K562 (cell line): ENCODE measurements around the gene NAA40. TPM values are rescaled to one million over a fixed set of nuclear protein-coding genes. Genes with fewer than 3 reads are reported as not detected.

ENCODE experiments used
- KLF1 ChIP-seq: fragments of 450-650 bp; IDR thresholded peaks from 2 replicates; pipeline ENCODE4 v1.6.1; 2016; ENCODE audit warnings: missing genetic modification characterization, missing compliant biosample characterization
- polyA plus RNA-seq, 8 experiments: library from polyadenylated mRNA; depleted of rRNA in 4 of 8; stranded (reverse) in 5 of 8; unstranded in 3 of 8; fragments of >200 nt; fragmentation: Nextera tagmentation in 2 of 8; fragmentation: Illumina TruSeq in 1 of 8; extraction: Ambion mirVana in 2 of 8; extraction: Trizol in 1 of 8; gene quantifications; 2 replicates each; pipeline versions ENCODE4 v1.2.1 to v1.2.3, GENCODE V29; 2011 to 2014; ENCODE audit warnings: inconsistent platforms in 1 of 8, missing spikeins in 1 of 8
- total RNA-seq, 7 experiments: library from RNA; depleted of rRNA in 6 of 7; stranded (reverse); fragments of >200 nt in 6 of 7; fragmentation: Illumina TruSeq in 2 of 7; extraction: Trizol in 2 of 7; gene quantifications; 2 replicates each; pipeline versions ENCODE4 v1.2.1 to v1.2.3, GENCODE V29; 2011 to 2021; ENCODE audit warnings: low replicate concordance in 1 of 7
- TF ChIP-seq, protein P1 (sequence below): fragments of 250-450 bp; sonication (Bioruptor Pico); IDR thresholded peaks from 2 replicates; pipeline ENCODE4 v1.4.0; 2020; ENCODE audit warnings: mild to moderate bottlenecking, moderate library complexity, borderline replicate concordance
- TF ChIP-seq, protein P2 (sequence below), 2 experiments: fragments of 450-650 bp; conservative IDR thresholded peaks; 2 replicates each; pipeline ENCODE4 v1.6.1; 2017; ENCODE audit warnings: mild to moderate bottlenecking in 2 of 2, moderate library complexity in 2 of 2
- TF ChIP-seq, protein P3 (sequence below): sonication (generic); formaldehyde crosslinking; IDR thresholded peaks from 2 replicates; pipeline ENCODE4 v1.8.0; 2022; ENCODE audit warnings: mild to moderate bottlenecking, missing genetic modification reagents
- TF ChIP-seq, protein P4 (sequence below): sonication (generic); formaldehyde crosslinking; IDR thresholded peaks from 2 replicates; pipeline ENCODE4 v1.9.0; 2022; ENCODE audit warnings: mild to moderate bottlenecking, missing genetic modification reagents
- TF ChIP-seq, protein P5 (sequence below): fragments of 450-650 bp; IDR thresholded peaks from one replicate; pipeline ENCODE4 v1.6.1; 2018; ENCODE audit warnings: mild to moderate bottlenecking, moderate library complexity; ENCODE audit not compliant: partially characterized antibody
- TF ChIP-seq, protein P6 (sequence below): sonication (generic); formaldehyde crosslinking; IDR thresholded peaks from 2 replicates; pipeline ENCODE4 v1.8.1; 2023; ENCODE audit warnings: mild to moderate bottlenecking, missing genetic modification reagents
- TF ChIP-seq, protein P7 (sequence below): fragments of 450-650 bp; IDR thresholded peaks from 2 replicates; pipeline ENCODE4 v1.6.1; 2017; ENCODE audit warnings: mild to moderate bottlenecking, moderate library complexity

Gene NAA40
- total and polyA plus RNA-seq, 9 of the 15 experiments (the other 6 are each of a cell fraction or from before 2014, with no cell fraction given) = 6.2 to 39.0 (median 23.1) TPM

DNA sequence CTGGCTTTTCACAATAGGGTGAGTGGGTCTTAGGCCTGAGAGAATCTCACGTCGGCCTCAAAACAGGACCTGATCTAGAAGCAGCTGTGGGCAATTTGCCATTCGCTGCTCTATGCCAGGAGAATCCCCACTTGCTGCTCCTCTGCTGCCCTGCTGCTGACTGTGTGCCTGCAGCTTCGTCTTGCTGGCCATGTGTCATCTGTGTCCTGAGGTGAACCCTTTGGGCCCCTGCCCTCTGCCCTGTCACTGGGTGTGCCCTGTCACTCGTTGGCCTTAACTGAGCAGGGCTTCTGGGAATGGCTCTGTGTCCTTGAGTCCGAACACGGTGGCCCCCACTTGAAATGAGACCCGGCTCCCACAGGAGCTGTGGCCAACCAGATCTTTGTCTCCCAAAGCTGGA is 6.2 kb downstream of the NAA40 start (continued):
- TF ChIP-seq, protein P1, sequence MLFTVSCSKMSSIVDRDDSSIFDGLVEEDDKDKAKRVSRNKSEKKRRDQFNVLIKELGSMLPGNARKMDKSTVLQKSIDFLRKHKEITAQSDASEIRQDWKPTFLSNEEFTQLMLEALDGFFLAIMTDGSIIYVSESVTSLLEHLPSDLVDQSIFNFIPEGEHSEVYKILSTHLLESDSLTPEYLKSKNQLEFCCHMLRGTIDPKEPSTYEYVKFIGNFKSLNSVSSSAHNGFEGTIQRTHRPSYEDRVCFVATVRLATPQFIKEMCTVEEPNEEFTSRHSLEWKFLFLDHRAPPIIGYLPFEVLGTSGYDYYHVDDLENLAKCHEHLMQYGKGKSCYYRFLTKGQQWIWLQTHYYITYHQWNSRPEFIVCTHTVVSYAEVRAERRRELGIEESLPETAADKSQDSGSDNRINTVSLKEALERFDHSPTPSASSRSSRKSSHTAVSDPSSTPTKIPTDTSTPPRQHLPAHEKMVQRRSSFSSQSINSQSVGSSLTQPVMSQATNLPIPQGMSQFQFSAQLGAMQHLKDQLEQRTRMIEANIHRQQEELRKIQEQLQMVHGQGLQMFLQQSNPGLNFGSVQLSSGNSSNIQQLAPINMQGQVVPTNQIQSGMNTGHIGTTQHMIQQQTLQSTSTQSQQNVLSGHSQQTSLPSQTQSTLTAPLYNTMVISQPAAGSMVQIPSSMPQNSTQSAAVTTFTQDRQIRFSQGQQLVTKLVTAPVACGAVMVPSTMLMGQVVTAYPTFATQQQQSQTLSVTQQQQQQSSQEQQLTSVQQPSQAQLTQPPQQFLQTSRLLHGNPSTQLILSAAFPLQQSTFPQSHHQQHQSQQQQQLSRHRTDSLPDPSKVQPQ (CRISPR knock-in tag) = no peak
- TF ChIP-seq, protein P2, sequence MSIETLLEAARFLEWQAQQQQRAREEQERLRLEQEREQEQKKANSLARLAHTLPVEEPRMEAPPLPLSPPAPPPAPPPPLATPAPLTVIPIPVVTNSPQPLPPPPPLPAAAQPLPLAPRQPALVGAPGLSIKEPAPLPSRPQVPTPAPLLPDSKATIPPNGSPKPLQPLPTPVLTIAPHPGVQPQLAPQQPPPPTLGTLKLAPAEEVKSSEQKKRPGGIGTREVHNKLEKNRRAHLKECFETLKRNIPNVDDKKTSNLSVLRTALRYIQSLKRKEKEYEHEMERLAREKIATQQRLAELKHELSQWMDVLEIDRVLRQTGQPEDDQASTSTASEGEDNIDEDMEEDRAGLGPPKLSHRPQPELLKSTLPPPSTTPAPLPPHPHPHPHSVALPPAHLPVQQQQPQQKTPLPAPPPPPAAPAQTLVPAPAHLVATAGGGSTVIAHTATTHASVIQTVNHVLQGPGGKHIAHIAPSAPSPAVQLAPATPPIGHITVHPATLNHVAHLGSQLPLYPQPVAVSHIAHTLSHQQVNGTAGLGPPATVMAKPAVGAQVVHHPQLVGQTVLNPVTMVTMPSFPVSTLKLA (conservative IDR thresholded peaks at IDR 0.05) = 0 out of 4 replicates have a peak, but pooled peaks of 1 of the 2 experiments have one; percentile 13
- TF ChIP-seq, protein P3, sequence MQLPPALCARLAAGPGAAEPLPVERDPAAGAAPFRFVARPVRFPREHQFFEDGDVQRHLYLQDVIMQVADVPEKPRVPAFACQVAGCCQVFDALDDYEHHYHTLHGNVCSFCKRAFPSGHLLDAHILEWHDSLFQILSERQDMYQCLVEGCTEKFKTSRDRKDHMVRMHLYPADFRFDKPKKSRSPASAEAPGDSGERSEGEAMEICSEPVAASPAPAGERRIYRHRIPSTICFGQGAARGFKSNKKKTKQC = no peak
- TF ChIP-seq KLF1 (tag) = no peak
- TF ChIP-seq, protein P4, sequence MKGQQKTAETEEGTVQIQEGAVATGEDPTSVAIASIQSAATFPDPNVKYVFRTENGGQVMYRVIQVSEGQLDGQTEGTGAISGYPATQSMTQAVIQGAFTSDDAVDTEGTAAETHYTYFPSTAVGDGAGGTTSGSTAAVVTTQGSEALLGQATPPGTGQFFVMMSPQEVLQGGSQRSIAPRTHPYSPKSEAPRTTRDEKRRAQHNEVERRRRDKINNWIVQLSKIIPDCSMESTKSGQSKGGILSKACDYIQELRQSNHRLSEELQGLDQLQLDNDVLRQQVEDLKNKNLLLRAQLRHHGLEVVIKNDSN (CRISPR knock-in tag) = 0 out of 2 replicates have a peak, but pooled peaks have one; percentile 6
- TF ChIP-seq, protein P5, sequence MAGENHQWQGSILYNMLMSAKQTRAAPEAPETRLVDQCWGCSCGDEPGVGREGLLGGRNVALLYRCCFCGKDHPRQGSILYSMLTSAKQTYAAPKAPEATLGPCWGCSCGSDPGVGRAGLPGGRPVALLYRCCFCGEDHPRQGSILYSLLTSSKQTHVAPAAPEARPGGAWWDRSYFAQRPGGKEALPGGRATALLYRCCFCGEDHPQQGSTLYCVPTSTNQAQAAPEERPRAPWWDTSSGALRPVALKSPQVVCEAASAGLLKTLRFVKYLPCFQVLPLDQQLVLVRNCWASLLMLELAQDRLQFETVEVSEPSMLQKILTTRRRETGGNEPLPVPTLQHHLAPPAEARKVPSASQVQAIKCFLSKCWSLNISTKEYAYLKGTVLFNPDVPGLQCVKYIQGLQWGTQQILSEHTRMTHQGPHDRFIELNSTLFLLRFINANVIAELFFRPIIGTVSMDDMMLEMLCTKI = no peak
- TF ChIP-seq, protein P6, sequence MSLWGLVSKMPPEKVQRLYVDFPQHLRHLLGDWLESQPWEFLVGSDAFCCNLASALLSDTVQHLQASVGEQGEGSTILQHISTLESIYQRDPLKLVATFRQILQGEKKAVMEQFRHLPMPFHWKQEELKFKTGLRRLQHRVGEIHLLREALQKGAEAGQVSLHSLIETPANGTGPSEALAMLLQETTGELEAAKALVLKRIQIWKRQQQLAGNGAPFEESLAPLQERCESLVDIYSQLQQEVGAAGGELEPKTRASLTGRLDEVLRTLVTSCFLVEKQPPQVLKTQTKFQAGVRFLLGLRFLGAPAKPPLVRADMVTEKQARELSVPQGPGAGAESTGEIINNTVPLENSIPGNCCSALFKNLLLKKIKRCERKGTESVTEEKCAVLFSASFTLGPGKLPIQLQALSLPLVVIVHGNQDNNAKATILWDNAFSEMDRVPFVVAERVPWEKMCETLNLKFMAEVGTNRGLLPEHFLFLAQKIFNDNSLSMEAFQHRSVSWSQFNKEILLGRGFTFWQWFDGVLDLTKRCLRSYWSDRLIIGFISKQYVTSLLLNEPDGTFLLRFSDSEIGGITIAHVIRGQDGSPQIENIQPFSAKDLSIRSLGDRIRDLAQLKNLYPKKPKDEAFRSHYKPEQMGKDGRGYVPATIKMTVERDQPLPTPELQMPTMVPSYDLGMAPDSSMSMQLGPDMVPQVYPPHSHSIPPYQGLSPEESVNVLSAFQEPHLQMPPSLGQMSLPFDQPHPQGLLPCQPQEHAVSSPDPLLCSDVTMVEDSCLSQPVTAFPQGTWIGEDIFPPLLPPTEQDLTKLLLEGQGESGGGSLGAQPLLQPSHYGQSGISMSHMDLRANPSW = no peak
- TF ChIP-seq, protein P7, sequence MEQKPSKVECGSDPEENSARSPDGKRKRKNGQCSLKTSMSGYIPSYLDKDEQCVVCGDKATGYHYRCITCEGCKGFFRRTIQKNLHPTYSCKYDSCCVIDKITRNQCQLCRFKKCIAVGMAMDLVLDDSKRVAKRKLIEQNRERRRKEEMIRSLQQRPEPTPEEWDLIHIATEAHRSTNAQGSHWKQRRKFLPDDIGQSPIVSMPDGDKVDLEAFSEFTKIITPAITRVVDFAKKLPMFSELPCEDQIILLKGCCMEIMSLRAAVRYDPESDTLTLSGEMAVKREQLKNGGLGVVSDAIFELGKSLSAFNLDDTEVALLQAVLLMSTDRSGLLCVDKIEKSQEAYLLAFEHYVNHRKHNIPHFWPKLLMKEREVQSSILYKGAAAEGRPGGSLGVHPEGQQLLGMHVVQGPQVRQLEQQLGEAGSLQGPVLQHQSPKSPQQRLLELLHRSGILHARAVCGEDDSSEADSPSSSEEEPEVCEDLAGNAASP = peak; percentile 81
